Omental fat pad (tissue), 4 donors: ENCODE measurements around the gene PRSS22. TPM values are rescaled to one million over a fixed set of nuclear protein-coding genes. Genes with fewer than 3 reads are reported as not detected.

ENCODE experiments used
- ATAC-seq: fragments of 150-250 bp; one replicate; pipeline ENCODE4 v1.9.1; 2016; ENCODE audit warnings: mild to moderate bottlenecking, moderate library complexity; ENCODE audit not compliant: low FRiP score
- DNase-seq: peaks from one replicate; pipeline ENCODE4 v3.0.0-alpha.2; 2019; ENCODE audit warnings: low spot score
- CTCF ChIP-seq, 3 donors: fragments of 450-650 bp; IDR thresholded peaks; one replicate each; pipeline ENCODE4 v1.5.1; 2016 to 2017; ENCODE audit warnings: antibody characterized with exemption in 3 of 3, mild to moderate bottlenecking in 3 of 3, moderate library complexity in 2 of 3
- total RNA-seq, 4 donors: library from RNA; depleted of rRNA; stranded (reverse); fragments of >200 nt; gene quantifications; one replicate each; pipeline ENCODE4 v1.1.0, GENCODE V29; 2016

The PRSS22 gene
- total RNA-seq, 4 donors from 2014 or later: not detected

DNA sequence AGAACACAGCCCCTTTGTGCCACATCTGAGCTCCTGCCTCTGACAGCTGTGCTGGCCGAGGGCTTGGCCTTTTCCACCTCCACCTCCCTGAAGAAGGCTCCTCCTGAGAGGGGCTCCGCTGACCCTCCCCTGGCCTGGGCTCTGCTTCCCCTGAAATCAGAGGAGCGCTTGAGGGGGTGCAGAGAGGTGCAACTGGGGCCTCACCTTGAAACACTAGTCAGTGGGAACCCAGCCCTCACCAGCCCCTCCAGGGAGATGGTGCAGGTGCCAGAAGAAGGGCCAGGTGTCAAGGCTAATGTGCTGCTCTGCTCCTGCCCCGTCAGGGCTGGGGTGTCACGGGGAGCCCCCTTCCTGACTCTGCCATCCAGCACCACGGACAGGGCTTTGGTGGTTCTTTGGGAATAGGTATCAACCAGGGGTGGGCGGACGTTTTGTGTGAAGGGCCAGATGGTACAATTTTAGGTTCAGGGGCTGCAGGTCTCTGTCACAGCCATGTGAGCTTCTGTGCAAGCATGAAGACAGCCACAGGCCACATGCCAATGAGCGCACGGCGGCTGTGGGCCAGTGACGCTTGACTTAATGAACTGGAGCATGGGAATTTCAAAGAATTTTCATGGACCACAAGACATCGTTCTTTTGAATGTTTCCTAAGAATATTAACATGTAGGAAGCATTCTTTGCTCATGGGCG is 30.0 kb downstream of the PRSS22 start:
- no peak for DNase-seq
- TF ChIP-seq CTCF (IDR thresholded peaks at IDR 0.05): no peak
- no peak for ATAC-seq

GRCh38 chr16:2827374-2827791 is 30.6 kb downstream of the PRSS22 start:
- no peak for TF ChIP-seq CTCF (IDR thresholded peaks at IDR 0.05)
- DNase-seq: no peak
- ATAC-seq: no peak

DNA sequence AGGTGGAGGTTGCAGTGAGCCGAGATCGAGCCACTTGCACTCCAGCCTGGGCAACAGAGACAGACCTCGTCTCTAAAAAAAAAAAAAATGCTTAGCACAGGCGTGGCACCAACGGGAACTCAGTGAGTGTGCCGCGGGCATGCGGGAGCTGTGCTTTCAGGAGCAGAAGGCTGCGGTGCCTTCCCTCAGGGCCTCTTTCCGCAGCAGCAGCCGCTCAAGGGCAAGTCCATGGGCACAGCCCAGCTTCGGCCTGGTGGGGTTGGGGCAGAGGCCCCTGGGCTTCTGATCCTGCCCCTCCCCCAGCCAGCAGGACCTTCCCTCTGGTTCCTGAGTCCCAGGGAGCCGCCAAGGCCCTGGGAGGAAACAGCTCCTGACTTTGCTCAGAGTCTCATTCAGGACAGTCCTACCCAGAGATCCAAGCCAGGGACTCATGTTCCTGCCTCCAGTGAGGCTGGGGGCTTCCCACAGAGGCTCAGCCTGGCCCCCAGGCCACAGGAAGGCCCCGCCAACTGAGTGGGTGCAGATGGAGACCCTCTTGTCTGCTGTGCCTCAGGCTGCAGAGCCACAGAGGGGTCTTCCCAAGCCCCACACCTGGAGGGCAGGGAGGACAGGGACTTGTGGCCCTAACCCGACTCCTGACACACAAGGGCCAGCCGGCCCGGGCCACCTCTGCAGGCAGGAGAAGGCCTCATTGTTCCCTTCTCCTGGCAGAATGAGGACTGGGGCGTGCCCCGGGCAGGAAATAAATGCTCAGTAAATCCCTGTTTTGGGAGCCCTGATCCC is 31.2 kb downstream of the PRSS22 start:
- no peak for TF ChIP-seq CTCF (IDR thresholded peaks at IDR 0.05)
- no peak for ATAC-seq
- no peak for DNase-seq

DNA sequence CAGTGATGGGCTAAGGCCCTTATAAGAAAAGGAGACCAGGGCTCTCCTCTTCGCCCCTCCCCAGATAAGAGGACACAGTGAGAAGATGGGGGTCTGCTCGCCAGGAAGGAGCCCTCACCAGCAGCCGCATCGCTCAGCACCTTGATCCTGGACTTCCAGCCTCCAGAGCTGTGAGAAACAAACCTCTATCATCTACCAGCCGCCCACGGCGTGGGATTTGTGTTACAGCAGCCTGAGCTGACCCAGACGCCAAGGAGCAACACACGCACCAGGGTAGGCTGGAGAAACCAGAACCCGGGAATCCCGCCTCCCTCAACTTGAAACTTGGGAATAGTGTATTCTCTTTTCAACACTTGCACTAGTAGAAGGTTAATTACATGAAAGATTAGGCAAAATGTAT is 32.1 kb downstream of the PRSS22 start:
- DNase-seq (no peak), ATAC-seq (no peak)
- no peak for TF ChIP-seq CTCF (IDR thresholded peaks at IDR 0.05)

DNA sequence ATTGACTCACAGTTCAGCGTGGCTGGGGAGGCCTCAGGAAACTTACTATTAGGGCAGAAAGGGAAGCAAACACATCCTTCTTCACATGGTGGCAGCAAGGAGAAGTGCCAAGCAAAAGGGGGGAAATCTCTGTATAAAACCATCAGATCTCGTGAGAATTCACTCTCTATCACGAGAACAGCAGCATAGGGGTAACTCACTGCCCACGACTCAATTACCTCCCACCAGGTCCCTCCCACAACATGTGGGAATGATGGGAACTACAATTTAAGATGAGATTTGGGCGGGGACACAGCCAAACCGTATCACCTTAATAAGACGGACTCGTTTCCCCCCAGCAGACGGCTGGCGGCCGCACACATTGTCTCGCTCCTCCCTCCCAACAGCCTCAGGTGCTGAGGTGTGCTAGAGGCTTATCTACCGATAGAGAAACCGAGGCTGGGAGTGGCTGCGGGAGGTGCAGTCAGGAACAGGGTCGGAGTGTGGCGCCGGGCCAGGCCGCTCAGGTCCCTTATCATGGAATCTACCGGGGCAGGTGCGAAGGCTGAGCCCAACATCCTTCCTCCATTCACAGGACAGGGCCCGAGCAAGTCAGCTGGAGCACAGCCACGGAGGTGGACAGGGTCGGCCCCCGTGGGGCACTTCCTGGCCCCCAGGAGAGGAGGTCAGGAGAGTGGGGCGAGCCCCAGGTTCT is 32.8 kb downstream of the PRSS22 start:
- DNase-seq (no peak), ATAC-seq (no peak)
- no peak for TF ChIP-seq CTCF (IDR thresholded peaks at IDR 0.05)

DNA sequence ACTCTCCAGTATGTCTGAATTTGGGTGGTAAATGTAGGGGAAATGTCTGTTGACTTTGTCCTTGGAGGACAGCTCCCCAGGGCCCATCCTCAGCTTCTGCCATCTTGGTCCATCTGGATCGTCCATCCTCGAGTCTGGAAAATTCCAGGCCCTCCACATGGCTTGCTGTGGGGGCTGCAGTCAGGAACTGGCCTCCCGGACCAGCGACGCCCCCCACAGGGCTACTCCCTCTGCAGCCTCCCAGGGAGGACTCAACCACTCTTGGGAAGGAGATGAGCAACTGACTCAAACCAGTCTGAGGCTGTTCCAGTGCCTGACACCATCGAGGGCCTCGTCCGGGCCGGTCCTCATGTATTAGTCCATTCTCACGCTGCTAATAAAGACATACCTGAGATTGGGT is 33.3 kb downstream of the PRSS22 start:
- ATAC-seq (no peak), DNase-seq (no peak)
- no peak for TF ChIP-seq CTCF (IDR thresholded peaks at IDR 0.05)
